RWPE1 (cell line): ENCODE results near the gene INPP4A.

Experiments used
- CTCF ChIA-PET: fragments of 350-600 bp; sonication (Branson Sonifier 250); formaldehyde crosslinking; extraction: SDS; loops from one replicate; lab custom pipeline; 2021; lab: Yijun Ruan, JAX
- POLR2A ChIA-PET: fragments of 400-600 bp; formaldehyde crosslinking; extraction: SDS; loops from one replicate; lab custom pipeline; 2020; ENCODE audit warnings: antibody characterized with exemption; ENCODE audit not compliant: low non-redundant PET; lab: Yijun Ruan, JAX
- DNase-seq: peaks from one replicate; pipeline ENCODE4 v3.0.0; 2012; ENCODE audit warnings: low spot score
- H3K27ac ChIP-seq: fragments of 450-650 bp; 2 replicates; pipeline ENCODE4 v1.5.1; 2017
- CTCF ChIP-seq: fragments of 450-650 bp; conservative IDR thresholded peaks from 2 replicates; pipeline ENCODE4 v1.5.1; 2017; ENCODE audit warnings: low read depth, mild to moderate bottlenecking

Gene INPP4A

GRCh38 chr2:98478907-98479306 is 34.2 kb downstream of the INPP4A start:
- DNase-seq, result no peak
- CTCF ChIA-PET, result interaction anchor here (0.6 kb wide), 1 partner anchor 129 kb away, joined by 3 read pairs; no protein-coding TSS in a partner anchor
- peak overlapping the region; percentile 75; the same call in 1 of the 2 replicates for H3K27ac ChIP-seq
- no peak for TF ChIP-seq CTCF
- POLR2A ChIA-PET, result no interaction called here

GRCh38 chr2:98479371-98479770 is 34.7 kb downstream of the INPP4A start:
- no peak for DNase-seq
- TF ChIP-seq CTCF, result no peak
- ChIA-PET CTCF (interaction anchor here (0.6 kb wide), 3 partner anchors 22 to 128 kb away, joined by 3 to 4 read pairs (median 3); no protein-coding TSS in a partner anchor), POLR2A (no interaction called here)
- peak overlapping the region; percentile 75 for H3K27ac ChIP-seq

- no peak for TF ChIP-seq CTCF
- DNase-seq, result peak; percentile 93
- ChIA-PET CTCF (interaction anchor here (0.6 kb wide), 2 partner anchors 21 to 60 kb away, joined by 3 to 4 read pairs; no protein-coding TSS in a partner anchor), POLR2A (no interaction called here)
- H3K27ac ChIP-seq, result peak overlapping the region; percentile 75
Measured at GRCh38 chr2:98479959-98480524, 35.4 kb downstream of the INPP4A start.

GRCh38 chr2:98480598-98480997 is 35.9 kb downstream of the INPP4A start:
- no peak for TF ChIP-seq CTCF
- ChIA-PET POLR2A (no interaction called here), CTCF (no interaction called here)

GRCh38 chr2:98482362-98482761 is 37.7 kb downstream of the INPP4A start:
- CTCF ChIA-PET, result no interaction called here
- no peak for DNase-seq
- POLR2A ChIA-PET, result no interaction called here
- H3K27ac ChIP-seq, result no peak overlapping the region
- no peak for TF ChIP-seq CTCF

More at GRCh38 chr2:98480598-98480997, 35.9 kb downstream of the INPP4A start:
- peak overlapping the region; percentile 75 for H3K27ac ChIP-seq
- no peak for DNase-seq

GRCh38 chr2:98483257-98483861 is 38.7 kb downstream of the INPP4A start:
- H3K27ac ChIP-seq, result no peak overlapping the region
- DNase-seq, result peak; percentile 46
- TF ChIP-seq CTCF, result no peak
- CTCF ChIA-PET, result no interaction called here
- POLR2A ChIA-PET, result no interaction called here
